Measurements from ENCODE around the gene CES1.
"Not testable (repeated sequence)": the region's sequence is repeated elsewhere in the genome, so short reads cannot be mapped to it uniquely, and the experiment has no call there.

CES1 gene

DNA sequence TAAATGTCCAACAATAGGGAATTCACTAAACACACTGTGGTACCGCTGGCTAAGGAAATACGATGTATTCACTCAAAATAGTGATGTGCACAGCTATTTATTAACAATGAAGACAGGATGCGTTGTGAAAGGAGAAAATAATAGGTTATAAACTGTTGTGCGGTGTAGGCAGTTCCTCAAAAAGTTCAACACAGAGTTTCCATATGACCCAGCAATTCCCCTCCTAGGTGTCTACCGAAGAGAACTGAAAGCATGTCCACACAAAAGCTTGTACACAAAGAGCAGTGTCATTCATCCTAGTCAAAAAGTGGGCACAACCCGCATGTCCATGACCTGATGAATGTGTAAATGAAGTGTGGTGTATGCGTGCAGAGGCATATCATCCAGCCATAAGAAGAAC lies 1.2 kb upstream of the CES1 start:
- H3K9ac ChIP-seq (ENCODE audit: low read depth, low read length): no peak overlapping the region
- H3K4me2 ChIP-seq (ENCODE audit: insufficient read depth, low read length): no peak overlapping the region
- ATAC-seq (ENCODE audit: insufficient read depth, low read depth): no peak
- no peaks in the 10 kb centered on the region for H3K4me1 ChIP-seq (ENCODE audit: insufficient read depth, low read length)
- H3K79me2 ChIP-seq (ENCODE audit: insufficient read depth, low read length): no peaks in the 10 kb centered on the region
- DNase-seq: no peak
- H3K36me3 ChIP-seq (ENCODE audit: insufficient read depth, low read length): no peaks in the 10 kb centered on the region
- H3K4me3 ChIP-seq (ENCODE audit: low read depth in 1 of 2, low read length in 2 of 2): no peak overlapping the region
- H3K27ac ChIP-seq (ENCODE audit: low read length): no peak overlapping the region
- TF ChIP-seq EZH2 (IDR thresholded peaks at IDR 0.05; ENCODE audit: borderline replicate concordance, low read depth, low read length, severe bottlenecking): no peak
- TF ChIP-seq, protein P1, sequence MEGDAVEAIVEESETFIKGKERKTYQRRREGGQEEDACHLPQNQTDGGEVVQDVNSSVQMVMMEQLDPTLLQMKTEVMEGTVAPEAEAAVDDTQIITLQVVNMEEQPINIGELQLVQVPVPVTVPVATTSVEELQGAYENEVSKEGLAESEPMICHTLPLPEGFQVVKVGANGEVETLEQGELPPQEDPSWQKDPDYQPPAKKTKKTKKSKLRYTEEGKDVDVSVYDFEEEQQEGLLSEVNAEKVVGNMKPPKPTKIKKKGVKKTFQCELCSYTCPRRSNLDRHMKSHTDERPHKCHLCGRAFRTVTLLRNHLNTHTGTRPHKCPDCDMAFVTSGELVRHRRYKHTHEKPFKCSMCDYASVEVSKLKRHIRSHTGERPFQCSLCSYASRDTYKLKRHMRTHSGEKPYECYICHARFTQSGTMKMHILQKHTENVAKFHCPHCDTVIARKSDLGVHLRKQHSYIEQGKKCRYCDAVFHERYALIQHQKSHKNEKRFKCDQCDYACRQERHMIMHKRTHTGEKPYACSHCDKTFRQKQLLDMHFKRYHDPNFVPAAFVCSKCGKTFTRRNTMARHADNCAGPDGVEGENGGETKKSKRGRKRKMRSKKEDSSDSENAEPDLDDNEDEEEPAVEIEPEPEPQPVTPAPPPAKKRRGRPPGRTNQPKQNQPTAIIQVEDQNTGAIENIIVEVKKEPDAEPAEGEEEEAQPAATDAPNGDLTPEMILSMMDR (IDR thresholded peaks at IDR 0.05; ENCODE audit: borderline replicate concordance, extremely low read depth, low read length, poor library complexity, severe bottlenecking): no peak
- H2AFZ ChIP-seq (ENCODE audit: low read depth, low read length): no peak overlapping the region
- no peaks in the 10 kb centered on the region for H3K9me3 ChIP-seq (ENCODE audit: insufficient read depth, low read length, severe bottlenecking)
- peaks cover 12% of the 10 kb centered on the region for H3K27me3 ChIP-seq (ENCODE audit: insufficient read depth, low read length, poor library complexity)
- no peaks in the 10 kb centered on the region for H4K20me1 ChIP-seq (ENCODE audit: insufficient read depth, low read length)

DNA sequence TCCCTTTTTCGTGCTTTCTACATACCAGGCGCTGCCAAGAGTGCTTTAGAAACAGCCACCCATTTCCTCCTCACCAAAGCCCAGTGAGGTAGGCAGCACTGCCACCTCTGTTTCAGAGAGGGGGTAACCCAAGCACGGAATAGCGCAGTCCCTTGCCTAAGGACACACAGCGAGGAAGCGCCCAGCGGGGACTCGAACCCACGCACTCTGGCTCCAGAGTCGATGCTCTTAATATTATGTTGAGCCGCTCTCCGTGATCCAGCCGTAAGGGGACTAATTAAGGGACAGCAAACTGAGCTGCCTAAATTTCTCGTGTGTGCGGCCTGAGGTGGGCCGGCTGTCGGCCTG lies 497 bp downstream of the CES1 start:
- Histone ChIP-seq H3K9me3 (ENCODE audit: insufficient read depth, low read length, severe bottlenecking) (no peaks in the 10 kb centered on the region), H2AFZ (ENCODE audit: low read depth, low read length) (no peak overlapping the region), H3K79me2 (ENCODE audit: insufficient read depth, low read length) (no peaks in the 10 kb centered on the region), H3K27ac (ENCODE audit: low read length) (no peak overlapping the region), H3K4me3 (ENCODE audit: low read depth in 1 of 2, low read length in 2 of 2) (no peak overlapping the region), H3K9ac (ENCODE audit: low read depth, low read length) (no peak overlapping the region), H3K27me3 (ENCODE audit: insufficient read depth, low read length, poor library complexity) (peaks cover 6% of the 10 kb centered on the region), H3K4me1 (ENCODE audit: insufficient read depth, low read length) (no peaks in the 10 kb centered on the region), H3K36me3 (ENCODE audit: insufficient read depth, low read length) (no peaks in the 10 kb centered on the region), H3K4me2 (ENCODE audit: insufficient read depth, low read length) (no peak overlapping the region), H4K20me1 (ENCODE audit: insufficient read depth, low read length) (no peaks in the 10 kb centered on the region)
- ATAC-seq (ENCODE audit: insufficient read depth, low read depth) (no peak), DNase-seq (no peak)
- TF ChIP-seq EZH2 (IDR thresholded peaks at IDR 0.05; ENCODE audit: borderline replicate concordance, low read depth, low read length, severe bottlenecking): no peak

- DNase-seq: no peak
- Histone ChIP-seq H3K36me3 (ENCODE audit: insufficient read depth, low read length) (no peaks in the 10 kb centered on the region), H3K27me3 (ENCODE audit: insufficient read depth, low read length, poor library complexity) (peaks cover 4% of the 10 kb centered on the region)
Measured at GRCh38 chr16:55830658-55831294, 2.1 kb downstream of the CES1 start.

DNA sequence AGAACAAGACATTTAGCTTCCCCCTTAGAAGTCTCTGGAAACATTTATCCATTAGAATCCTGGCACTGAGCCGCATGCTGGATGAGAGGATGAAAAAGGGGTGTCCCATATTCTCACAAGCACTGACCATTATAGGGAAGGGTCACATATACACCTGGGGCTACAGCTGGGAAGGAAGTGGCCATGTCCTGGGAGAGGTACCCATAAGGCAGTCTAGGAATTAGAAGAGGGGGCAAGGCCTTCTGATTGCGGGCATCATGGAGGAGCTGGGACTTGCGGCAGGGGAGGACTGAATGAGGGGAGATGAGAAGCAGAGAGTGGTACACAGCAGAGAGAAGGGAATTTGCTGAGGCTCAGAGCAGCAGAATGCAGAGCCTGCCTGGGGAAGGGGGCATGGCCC lies 3.7 kb downstream of the CES1 start:
- DNase-seq; H4K20me1 ChIP-seq (ENCODE audit: insufficient read depth, low read length); H3K9ac ChIP-seq (ENCODE audit: low read depth, low read length); ATAC-seq (ENCODE audit: insufficient read depth, low read depth); H3K4me3 ChIP-seq (ENCODE audit: low read depth in 1 of 2, low read length in 2 of 2); H3K27me3 ChIP-seq (ENCODE audit: insufficient read depth, low read length, poor library complexity); H3K4me2 ChIP-seq (ENCODE audit: insufficient read depth, low read length); H3K27ac ChIP-seq (ENCODE audit: low read length); H2AFZ ChIP-seq (ENCODE audit: low read depth, low read length); H3K79me2 ChIP-seq (ENCODE audit: insufficient read depth, low read length); H3K36me3 ChIP-seq (ENCODE audit: insufficient read depth, low read length); H3K4me1 ChIP-seq (ENCODE audit: insufficient read depth, low read length); H3K9me3 ChIP-seq (ENCODE audit: insufficient read depth, low read length, severe bottlenecking): not testable (repeated sequence)

More at GRCh38 chr16:55830658-55831294, 2.1 kb downstream of the CES1 start:
- Histone ChIP-seq H3K4me2 (ENCODE audit: insufficient read depth, low read length) (no peak overlapping the region), H4K20me1 (ENCODE audit: insufficient read depth, low read length) (no peaks in the 10 kb centered on the region), H3K9me3 (ENCODE audit: insufficient read depth, low read length, severe bottlenecking) (no peaks in the 10 kb centered on the region), H3K27ac (ENCODE audit: low read length) (no peak overlapping the region), H3K4me3 (ENCODE audit: low read depth in 1 of 2, low read length in 2 of 2) (no peak overlapping the region), H3K79me2 (ENCODE audit: insufficient read depth, low read length) (no peaks in the 10 kb centered on the region), H3K4me1 (ENCODE audit: insufficient read depth, low read length) (no peaks in the 10 kb centered on the region), H3K9ac (ENCODE audit: low read depth, low read length) (no peak overlapping the region), H2AFZ (ENCODE audit: low read depth, low read length) (no peak overlapping the region)
- TF ChIP-seq, protein P1 (IDR thresholded peaks at IDR 0.05; ENCODE audit: borderline replicate concordance, extremely low read depth, low read length, poor library complexity, severe bottlenecking): no peak
- no peak for TF ChIP-seq EZH2 (IDR thresholded peaks at IDR 0.05; ENCODE audit: borderline replicate concordance, low read depth, low read length, severe bottlenecking)
- no peak for ATAC-seq (ENCODE audit: insufficient read depth, low read depth)
